ENCODE results near the gene LRRC74A. TPM values are rescaled to one million over a fixed set of nuclear protein-coding genes. Genes with fewer than 3 reads are reported as not detected.

Gene LRRC74A
- total and polyA plus RNA-seq, 10 donors, result 0.03 to 0.43 (median 0.16) TPM; not detected in 5

GRCh38 chr14:76856769-76857168, 30.6 kb downstream of the LRRC74A start:
- H3K27ac ChIP-seq, result no peak overlapping the region
- no peaks in the 10 kb centered on the region for H3K36me3 ChIP-seq
- no peaks in the 10 kb centered on the region for H3K27me3 ChIP-seq (replicated peaks in 1 of 7)
- H3K9me3 ChIP-seq, result no peaks in the 10 kb centered on the region
- intact Hi-C loops (cut with DNase I; ENCODE audit: low total_unique reads), result no loop called here
- DNase-seq, result no peak
- no peak for TF ChIP-seq CTCF (IDR thresholded peaks at IDR 0.05 in 8 of 11, conservative IDR thresholded peaks at IDR 0.05 in 3 of 11)
- 73 to 88% (median 78%) methylated on average over 1 of the region's 1 CpG for WGBS, 5 donors
- no peaks in the 10 kb centered on the region for H3K4me1 ChIP-seq
- no peak overlapping the region for H3K4me3 ChIP-seq

GRCh38 chr14:76861574-76862255, 35.5 kb downstream of the LRRC74A start:
- Histone ChIP-seq H3K27me3 (replicated peaks in 1 of 7) (no peaks in the 10 kb centered on the region), H3K4me1 (peaks cover 6 to 42% (median 24%) of the 10 kb centered on the region in 6 donors), H3K9me3 (no peaks in the 10 kb centered on the region), H3K4me3 (peak overlapping the region in 1 of 8 donors; percentile 25), H3K27ac (no peak overlapping the region), H3K36me3 (no peaks in the 10 kb centered on the region)
- DNase-seq, result no peak
- intact Hi-C loops (cut with DNase I; ENCODE audit: low total_unique reads), result no loop called here
- WGBS, 5 donors, result 69 to 89% (median 83%) methylated on average over 9 to 10 of the region's 10 CpGs
- TF ChIP-seq CTCF (IDR thresholded peaks at IDR 0.05 in 8 of 11, conservative IDR thresholded peaks at IDR 0.05 in 3 of 11) (no peak), POLR2AphosphoS5 (IDR thresholded peaks at IDR 0.05) (no peak), POLR2A (IDR thresholded peaks at IDR 0.05) (no peak)

- DNase-seq, result no peak
- TF ChIP-seq POLR2A (IDR thresholded peaks at IDR 0.05) (no peak), CTCF (IDR thresholded peaks at IDR 0.05 in 8 of 11, conservative IDR thresholded peaks at IDR 0.05 in 3 of 11) (no peak), POLR2AphosphoS5 (IDR thresholded peaks at IDR 0.05) (no peak)
- peaks cover 12 to 48% (median 30%) of the 10 kb centered on the region in 6 donors for H3K4me1 ChIP-seq
- intact Hi-C loops (cut with DNase I; ENCODE audit: low total_unique reads), result no loop called here
- H3K4me3 ChIP-seq, result peak overlapping the region in 2 of 8 donors; percentile 43 to 63
- no peaks in the 10 kb centered on the region for H3K27me3 ChIP-seq (replicated peaks in 1 of 7)
- H3K27ac ChIP-seq, result peak overlapping the region in 4 of 8 donors; percentile 72 to 82 (median 78)
- WGBS, 5 donors, result 75 to 85% (median 80%) methylated on average over 10 of the region's 10 CpGs
- H3K36me3 ChIP-seq, result no peaks in the 10 kb centered on the region
- no peaks in the 10 kb centered on the region for H3K9me3 ChIP-seq
Measured at GRCh38 chr14:76862546-76863282, 36.5 kb downstream of the LRRC74A start.

- intact Hi-C loops (cut with DNase I; ENCODE audit: low total_unique reads), result no loop called here
- DNase-seq, result peak; percentile 85
- H3K4me3 ChIP-seq, result peak overlapping the region; percentile 3 to 63 (median 22)
- H3K27ac ChIP-seq, result peak overlapping the region; percentile 44 to 82 (median 74)
- no peaks in the 10 kb centered on the region for H3K36me3 ChIP-seq
- no peaks in the 10 kb centered on the region for H3K27me3 ChIP-seq (replicated peaks in 1 of 7)
- H3K4me1 ChIP-seq, result peaks cover 15 to 57% (median 38%) of the 10 kb centered on the region in 6 donors
- TF ChIP-seq POLR2A (IDR thresholded peaks at IDR 0.05) (no peak), POLR2AphosphoS5 (IDR thresholded peaks at IDR 0.05) (peak; percentile 58 to 77 (median 76))
- H3K9me3 ChIP-seq, result no peaks in the 10 kb centered on the region
- 11 to 20% (median 16%) methylated on average over 12 to 15 of the region's 15 CpGs for WGBS, 5 donors
Measured at GRCh38 chr14:76863724-76864407, 37.7 kb downstream of the LRRC74A start.

Measured in spleen (tissue), 11 donors.